ENCODE data around the gene SPATA2L. TPM values are rescaled to one million over a fixed set of nuclear protein-coding genes. Genes with fewer than 3 reads are reported as not detected.

The SPATA2L gene
- total and polyA plus RNA-seq, 10 of the 15 experiments (the other 5 are each of a cell fraction or from before 2014, with no cell fraction given) = 0.20 to 6.9 (median 3.9) TPM; not detected in 1

GRCh38 chr16:89716916-89717687 lies 15.6 kb upstream of the SPATA2L start:
- Histone ChIP-seq H3K4me3 (no peak overlapping the region), H3K79me2 (ENCODE audit: control insufficient read depth, insufficient read depth, low read length) (peaks cover 10% of the 10 kb centered on the region), H3K4me1 (ENCODE audit: control insufficient read depth, insufficient read depth, low read length) (peaks cover 12% of the 10 kb centered on the region), H2AFZ (ENCODE audit: control insufficient read depth, low read depth, low read length) (no peak overlapping the region), H3K36me3 (ENCODE audit: control insufficient read depth in 2 of 2, insufficient read depth in 2 of 2, low read length in 1 of 2) (no peaks in the 10 kb centered on the region; a peak in 1 of 4 replicates), H3K9me3 (replicated peaks; ENCODE audit: control insufficient read depth, insufficient read depth, low read length) (no peaks in the 10 kb centered on the region), H3K4me2 (ENCODE audit: control insufficient read depth, insufficient read depth) (no peak overlapping the region), H3K9ac (ENCODE audit: control insufficient read depth, insufficient read depth, low read length) (no peak overlapping the region), H3K27ac (ENCODE audit: control insufficient read depth, insufficient read depth) (no peak overlapping the region), H4K20me1 (ENCODE audit: control insufficient read depth, insufficient read depth) (no peaks in the 10 kb centered on the region), H3K27me3 (replicated peaks in 1 of 2; ENCODE audit: control insufficient read depth in 2 of 2, insufficient read depth in 2 of 2, low read length in 1 of 2) (no peaks in the 10 kb centered on the region)
- TF ChIP-seq HCFC1 (IDR thresholded peaks at IDR 0.05; ENCODE audit: low read length) (no peak), ASH2L (IDR thresholded peaks at IDR 0.05; ENCODE audit: borderline replicate concordance, low read depth) (no peak), LARP7 (IDR thresholded peaks at IDR 0.05) (no peak), TCF3 (IDR thresholded peaks at IDR 0.05; ENCODE audit: borderline replicate concordance, insufficient read depth, low read depth, low read length) (no peak), PAX8 (IDR thresholded peaks at IDR 0.05) (no peak), RAD21 (IDR thresholded peaks at IDR 0.05; ENCODE audit: insufficient read depth, low read depth, low read length) (no peak), REST (IDR thresholded peaks at IDR 0.05; ENCODE audit: low read depth, low read length) (no peak), STAT1 (conservative IDR thresholded peaks at IDR 0.05) (no peak), MYB (IDR thresholded peaks at IDR 0.05; ENCODE audit: borderline replicate concordance, low read depth, low read length) (no peak), RBBP5 (conservative IDR thresholded peaks at IDR 0.05) (no peak), ZBTB11 (CRISPR knock-in tag; IDR thresholded peaks at IDR 0.05) (no peak), ESRRA (IDR thresholded peaks at IDR 0.05; ENCODE audit: low read length) (no peak), ATF7 (IDR thresholded peaks at IDR 0.05; ENCODE audit: low read depth) (no peak)
- ATAC-seq (no peak), FAIRE-seq (no peak), DNase-seq (ENCODE audit: low read depth, low spot score) (no peak)
- 89% methylated on average over 23 of the region's 29 CpGs for WGBS (ENCODE audit: insufficient coverage, insufficient replicate concordance, low lambda C conversion rate, missing lambda C conversion rate)
- ChIA-PET POLR2A (no interaction called here), SMC1A (ENCODE audit: uncharacterized antibody, unreplicated experiment) (interaction anchor here (1.1 kb wide), 1 partner anchor 143 kb away, joined by 3 read pairs; no protein-coding TSS in a partner anchor), CTCF (interaction anchor here (1.0 kb wide), 1 partner anchor 17 kb away, joined by 5 read pairs; no protein-coding TSS in a partner anchor), RAD21 (ENCODE audit: unreplicated experiment) (no interaction called here)
- BruUV-seq (replicated peaks) = no TSS peak
- intact Hi-C loops (cut with micrococcal nuclease; ENCODE audit: unreplicated experiment) = no loop called here
- in situ Hi-C loops (cut with MboI) = no loop called here
